ENCODE data around the gene GPR152. TPM values are rescaled to one million over a fixed set of nuclear protein-coding genes. Genes with fewer than 3 reads are reported as not detected.

The GPR152 gene
- total RNA-seq, 1 experiment from 2014 or later, result not detected

GRCh38 chr11:67496113-67496512 is 43.6 kb upstream of the GPR152 start:
- TF ChIP-seq, protein P1, sequence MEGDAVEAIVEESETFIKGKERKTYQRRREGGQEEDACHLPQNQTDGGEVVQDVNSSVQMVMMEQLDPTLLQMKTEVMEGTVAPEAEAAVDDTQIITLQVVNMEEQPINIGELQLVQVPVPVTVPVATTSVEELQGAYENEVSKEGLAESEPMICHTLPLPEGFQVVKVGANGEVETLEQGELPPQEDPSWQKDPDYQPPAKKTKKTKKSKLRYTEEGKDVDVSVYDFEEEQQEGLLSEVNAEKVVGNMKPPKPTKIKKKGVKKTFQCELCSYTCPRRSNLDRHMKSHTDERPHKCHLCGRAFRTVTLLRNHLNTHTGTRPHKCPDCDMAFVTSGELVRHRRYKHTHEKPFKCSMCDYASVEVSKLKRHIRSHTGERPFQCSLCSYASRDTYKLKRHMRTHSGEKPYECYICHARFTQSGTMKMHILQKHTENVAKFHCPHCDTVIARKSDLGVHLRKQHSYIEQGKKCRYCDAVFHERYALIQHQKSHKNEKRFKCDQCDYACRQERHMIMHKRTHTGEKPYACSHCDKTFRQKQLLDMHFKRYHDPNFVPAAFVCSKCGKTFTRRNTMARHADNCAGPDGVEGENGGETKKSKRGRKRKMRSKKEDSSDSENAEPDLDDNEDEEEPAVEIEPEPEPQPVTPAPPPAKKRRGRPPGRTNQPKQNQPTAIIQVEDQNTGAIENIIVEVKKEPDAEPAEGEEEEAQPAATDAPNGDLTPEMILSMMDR (conservative IDR thresholded peaks at IDR 0.05), result no peak
- Histone ChIP-seq H3K9me3 (ENCODE audit: control insufficient read depth, low read depth, low read length) (no peaks in the 10 kb centered on the region), H3K23me2 (ENCODE audit: insufficient read length, low read depth, low read length, poor library complexity, severe bottlenecking) (no peaks in the 10 kb centered on the region), H2BK5ac (ENCODE audit: insufficient read length, low read length) (no peak overlapping the region), H2BK120ac (ENCODE audit: low read depth, low read length, poor library complexity, severe bottlenecking) (no peak overlapping the region), H2BK20ac (ENCODE audit: low read depth, low read length, poor library complexity, severe bottlenecking) (no peak overlapping the region), H3K4me1 (ENCODE audit: insufficient read depth, low read length) (no peaks in the 10 kb centered on the region), H2BK12ac (ENCODE audit: insufficient read length, low read depth, low read length) (no peak overlapping the region), H4K5ac (ENCODE audit: insufficient read length, low read depth, low read length) (no peak overlapping the region), H3T11ph (ENCODE audit: low read length) (no peak overlapping the region), H3K18ac (ENCODE audit: insufficient read length, low read depth, low read length) (no peak overlapping the region), H3K4ac (ENCODE audit: low read depth, low read length) (no peak overlapping the region), H3K27me3 (ENCODE audit: insufficient read depth, low read length) (no peaks in the 10 kb centered on the region), H2BK15ac (ENCODE audit: low read depth, low read length) (no peak overlapping the region; the same call in 1 of the 2 replicates), H3K79me1 (ENCODE audit: insufficient read depth, low read depth, low read length, poor library complexity, severe bottlenecking) (no peaks in the 10 kb centered on the region), H4K8ac (replicated peaks; ENCODE audit: insufficient read length, low read depth, low read length) (no peak overlapping the region), H3K79me2 (ENCODE audit: insufficient read depth, low read length) (no peaks in the 10 kb centered on the region), H3K56ac (ENCODE audit: insufficient read length, low read depth, low read length) (no peak overlapping the region), H3K27ac (ENCODE audit: insufficient read length, low read depth, low read length) (no peak overlapping the region), H3K4me2 (ENCODE audit: insufficient read depth, insufficient read length, low read length) (no peak overlapping the region), H3K14ac (ENCODE audit: insufficient read depth, low read length) (no peak overlapping the region), H2AK5ac (ENCODE audit: insufficient read length, low read length) (no peak overlapping the region), H3K23ac (ENCODE audit: insufficient read length, low read depth, low read length) (no peak overlapping the region), H3K9ac (ENCODE audit: extremely low read depth, insufficient read length, low read length) (no peak overlapping the region), H4K20me1 (ENCODE audit: control insufficient read depth, insufficient read depth, insufficient read length) (no peaks in the 10 kb centered on the region), H2AFZ (ENCODE audit: low read length) (no peak overlapping the region), H4K91ac (ENCODE audit: insufficient read length, low read depth, low read length) (no peak overlapping the region)
- Mint-ChIP-seq H3K27me3 (ENCODE audit: low read depth) (no peaks in the 10 kb centered on the region), H3K4me1 (no peaks in the 10 kb centered on the region), H3K36me3 (ENCODE audit: insufficient read depth in 1 of 3, low read depth in 3 of 3) (peaks cover 5 to 29% (median 9%) of the 10 kb centered on the region in 3 experiments), H3K9me3 (no peaks in the 10 kb centered on the region), H3K4me3 (no peak overlapping the region), H3K27ac (no peak overlapping the region)
- no peak for DNase-seq
- WGBS (ENCODE audit: extremely low coverage, insufficient read length, low lambda C conversion rate), result no CpG with 5 or more reads among the region's 12 CpGs
